Spinal cord (tissue), 10 donors: ENCODE data around the gene SMYD3. TPM values are rescaled to one million over a fixed set of nuclear protein-coding genes. Genes with fewer than 3 reads are reported as not detected.
A peak's percentile ranks its signal among the peaks of the same experiment; 100 is the strongest.

Experiments
- DNase-seq, 6 donors: peaks; one replicate each; pipeline versions ENCODE4 v3.0.0 to v3.0.0-alpha.2; 2013 to 2015; ENCODE audit warnings: low spot score in 6 of 6, low read depth in 4 of 6
- H3K27ac ChIP-seq: one replicate; pipeline ENCODE4 v1.5.1; 2013; ENCODE audit warnings: low read depth, low read length, control low read depth
- H3K27me3 ChIP-seq: one replicate; pipeline ENCODE4 v1.6.1; 2013; ENCODE audit warnings: low read length; ENCODE audit not compliant: control insufficient read depth, insufficient read depth
- H3K36me3 ChIP-seq: one replicate; pipeline ENCODE4 v1.6.1; 2013; ENCODE audit warnings: low read length; ENCODE audit not compliant: control insufficient read depth, insufficient read depth
- H3K4me1 ChIP-seq: one replicate; pipeline ENCODE4 v1.6.1; 2013; ENCODE audit warnings: low read length; ENCODE audit not compliant: control insufficient read depth, insufficient read depth
- H3K4me3 ChIP-seq: one replicate; pipeline ENCODE4 v1.5.1; 2013; ENCODE audit warnings: low read depth, low read length, control low read depth
- H3K9me3 ChIP-seq: one replicate; pipeline ENCODE4 v1.6.1; 2013; ENCODE audit warnings: low read length; ENCODE audit not compliant: control insufficient read depth, insufficient read depth
- WGBS: methylation state at CpG from one replicate; pipeline ENCODE4 v1.1.5; 2013; ENCODE audit warnings: missing lambda C conversion rate; ENCODE audit not compliant: insufficient coverage; 5-methylcytosine and 5-hydroxymethylcytosine counted together
- polyA plus RNA-seq, 2 donors: library from polyadenylated mRNA; unstranded; fragments of 120-200 nt; gene quantifications; one replicate each; pipeline ENCODE4 v1.2.1, GENCODE V29; 2013; ENCODE audit not compliant: insufficient read length in 2 of 2
- total RNA-seq, 2 donors: library from RNA; depleted of rRNA in 1 of 2; stranded (reverse); fragments of 120-200 nt in 1 of 2; fragments of >200 nt in 1 of 2; gene quantifications; one replicate each; pipeline versions ENCODE4 v1.2.3 to v1.2.4, GENCODE V29; 2013 to 2014
- donor health status: healthy.

Gene SMYD3
- total and polyA plus RNA-seq, 4 donors: 37.5 to 54.4 (median 49.4) TPM

DNA sequence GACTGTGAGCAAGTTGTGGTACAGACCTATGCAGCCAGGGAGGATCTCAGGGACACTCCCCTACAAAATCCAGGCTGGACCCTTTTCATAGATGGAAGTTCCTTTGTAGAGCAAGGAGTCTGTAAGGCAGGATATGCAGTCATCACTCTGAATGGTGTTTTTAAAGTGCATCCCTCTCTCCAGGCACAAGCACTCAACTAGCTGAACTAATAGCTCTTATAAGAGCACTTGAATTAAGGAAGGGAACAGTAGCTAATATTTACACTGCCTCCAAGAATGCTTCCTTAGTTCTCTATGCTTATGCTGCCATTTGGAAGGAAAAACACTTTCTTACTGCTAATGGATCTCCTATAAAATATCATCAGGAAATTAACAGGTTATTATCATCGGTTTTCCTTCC lies 27.0 kb upstream of the SMYD3 start:
- Histone ChIP-seq H3K27ac (no peak overlapping the region), H3K9me3 (peaks cover 4% of the 10 kb centered on the region), H3K27me3 (no peaks in the 10 kb centered on the region), H3K4me1 (no peaks in the 10 kb centered on the region), H3K36me3 (no peaks in the 10 kb centered on the region), H3K4me3 (no peak overlapping the region)
- DNase-seq: peak in 2 of 6 donors; percentile 2 to 26
- no CpG with 5 or more reads among the region's 1 CpG for WGBS

DNA sequence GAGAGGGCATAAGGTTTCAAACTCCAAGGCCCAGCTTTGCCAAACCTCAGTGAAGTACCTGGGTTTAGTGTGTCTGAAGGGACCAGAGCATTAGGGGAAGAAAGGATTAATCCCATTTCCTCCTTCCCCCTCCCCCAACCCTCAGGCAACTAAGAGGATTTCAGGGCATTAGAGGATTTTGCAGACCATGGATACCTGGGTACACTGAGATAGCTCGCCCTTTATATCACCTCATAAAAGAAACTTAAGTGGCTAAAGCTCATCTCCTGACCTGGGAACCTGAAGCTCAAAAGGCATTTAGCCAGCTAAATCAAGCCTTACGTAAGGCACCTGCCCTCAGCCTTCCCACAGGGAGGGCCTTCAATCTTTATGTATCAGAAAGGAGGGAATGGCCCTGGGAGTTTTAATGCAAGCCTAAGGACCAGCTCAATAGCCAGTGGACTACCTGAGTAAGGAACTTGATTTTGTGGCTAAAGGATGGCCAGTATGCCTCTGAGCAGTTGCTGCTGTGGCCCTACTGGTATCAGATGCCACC lies 26.4 kb upstream of the SMYD3 start:
- Histone ChIP-seq H3K27ac (no peak overlapping the region), H3K36me3 (no peaks in the 10 kb centered on the region), H3K4me1 (no peaks in the 10 kb centered on the region), H3K4me3 (no peak overlapping the region), H3K27me3 (no peaks in the 10 kb centered on the region), H3K9me3 (peaks cover 4% of the 10 kb centered on the region)
- DNase-seq: no peak
- WGBS: 90% methylated on average over 2 of the region's 2 CpGs

DNA sequence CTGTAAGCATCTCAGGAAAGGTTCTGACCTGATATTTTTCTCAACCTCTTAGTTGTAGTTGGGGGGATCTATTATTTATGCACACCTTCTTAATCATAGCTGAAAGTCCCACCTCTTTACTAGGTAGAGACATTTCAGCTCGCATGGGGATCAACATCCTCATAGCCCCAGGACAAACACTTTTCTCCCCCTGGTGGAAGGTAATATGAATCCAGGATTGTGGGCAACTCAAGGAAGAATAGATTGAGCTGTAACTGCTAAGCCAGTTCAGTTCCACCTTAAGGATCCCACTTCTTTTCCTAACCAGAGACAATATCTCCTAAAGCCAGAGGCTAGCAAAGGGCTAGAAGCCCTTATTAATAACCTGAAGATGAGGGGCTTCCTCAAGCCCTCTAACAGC lies 25.4 kb upstream of the SMYD3 start:
- peaks cover 4% of the 10 kb centered on the region for H3K9me3 ChIP-seq
- DNase-seq: no peak
- H3K27ac ChIP-seq: no peak overlapping the region
- no peaks in the 10 kb centered on the region for H3K27me3 ChIP-seq
- H3K4me1 ChIP-seq: no peaks in the 10 kb centered on the region
- WGBS: no CpG with 5 or more reads among the region's 1 CpG
- no peak overlapping the region for H3K4me3 ChIP-seq
- H3K36me3 ChIP-seq: no peaks in the 10 kb centered on the region

DNA sequence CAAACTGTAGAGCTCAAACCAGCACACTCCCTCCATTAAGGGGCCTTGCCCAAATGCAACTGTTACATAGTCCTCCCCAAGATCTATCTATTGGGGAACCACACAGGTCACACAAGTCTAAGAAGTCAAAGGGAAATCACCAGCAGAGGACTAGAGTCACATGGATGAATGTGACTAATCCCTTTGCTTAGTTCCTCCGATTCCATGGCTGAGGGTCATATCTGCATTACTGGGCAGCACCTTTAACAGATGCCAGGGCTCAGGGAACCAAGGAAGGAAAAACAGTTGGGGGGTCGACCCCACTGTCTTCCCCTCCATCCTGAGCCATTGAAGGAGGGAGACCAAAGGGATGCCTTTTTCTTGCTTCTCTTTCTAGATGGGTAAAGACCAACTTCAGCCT lies 23.4 kb upstream of the SMYD3 start:
- no CpG with 5 or more reads among the region's 2 CpGs for WGBS
- DNase-seq: no peak
- no peak overlapping the region for H3K4me3 ChIP-seq
- H3K9me3 ChIP-seq: peaks cover 4% of the 10 kb centered on the region
- H3K36me3 ChIP-seq: no peaks in the 10 kb centered on the region
- H3K27me3 ChIP-seq: no peaks in the 10 kb centered on the region
- H3K4me1 ChIP-seq: no peaks in the 10 kb centered on the region
- no peak overlapping the region for H3K27ac ChIP-seq

DNA sequence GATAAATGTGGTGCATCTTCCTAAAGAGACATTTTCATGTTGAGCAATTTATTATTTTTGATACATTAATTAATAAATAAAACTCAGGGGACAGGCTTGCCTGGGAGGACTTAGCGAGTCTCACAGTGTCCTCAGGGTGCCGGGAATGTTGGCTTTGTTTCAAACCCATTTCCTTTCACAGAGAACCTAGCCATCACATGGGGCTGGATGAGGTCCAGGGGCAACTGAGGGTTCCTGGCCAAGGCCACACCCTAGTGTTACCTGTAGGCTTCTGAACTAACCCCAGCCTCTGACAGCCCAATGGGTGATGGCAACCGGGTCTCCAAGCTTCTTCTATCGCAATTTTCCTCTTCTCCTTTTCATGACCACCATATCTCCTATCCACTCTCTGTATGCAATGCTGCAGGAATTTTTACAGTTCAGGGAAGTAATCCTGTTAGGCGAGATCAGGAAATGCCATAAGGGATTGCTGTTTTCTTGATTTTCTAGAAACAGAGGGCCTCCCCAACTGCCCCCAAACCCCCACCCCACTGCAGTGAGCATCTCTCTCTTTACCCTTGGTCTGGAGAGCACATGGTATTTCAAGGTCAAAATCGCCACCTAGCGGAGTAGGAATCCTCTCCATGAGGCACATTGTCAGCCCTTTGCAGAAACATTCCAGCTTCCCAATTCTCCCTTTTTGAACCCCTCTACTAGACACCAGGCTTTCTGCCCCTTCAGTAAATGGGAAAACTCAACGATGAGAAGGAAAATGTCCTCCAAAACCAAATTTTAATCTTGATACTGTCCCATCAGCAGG lies 22.1 kb upstream of the SMYD3 start:
- no peak for DNase-seq
- Histone ChIP-seq H3K36me3 (no peaks in the 10 kb centered on the region), H3K27me3 (no peaks in the 10 kb centered on the region), H3K4me3 (no peak overlapping the region), H3K27ac (no peak overlapping the region), H3K4me1 (no peaks in the 10 kb centered on the region), H3K9me3 (peaks cover 4% of the 10 kb centered on the region)
- WGBS: 68% methylated on average over 5 of the region's 8 CpGs

DNA sequence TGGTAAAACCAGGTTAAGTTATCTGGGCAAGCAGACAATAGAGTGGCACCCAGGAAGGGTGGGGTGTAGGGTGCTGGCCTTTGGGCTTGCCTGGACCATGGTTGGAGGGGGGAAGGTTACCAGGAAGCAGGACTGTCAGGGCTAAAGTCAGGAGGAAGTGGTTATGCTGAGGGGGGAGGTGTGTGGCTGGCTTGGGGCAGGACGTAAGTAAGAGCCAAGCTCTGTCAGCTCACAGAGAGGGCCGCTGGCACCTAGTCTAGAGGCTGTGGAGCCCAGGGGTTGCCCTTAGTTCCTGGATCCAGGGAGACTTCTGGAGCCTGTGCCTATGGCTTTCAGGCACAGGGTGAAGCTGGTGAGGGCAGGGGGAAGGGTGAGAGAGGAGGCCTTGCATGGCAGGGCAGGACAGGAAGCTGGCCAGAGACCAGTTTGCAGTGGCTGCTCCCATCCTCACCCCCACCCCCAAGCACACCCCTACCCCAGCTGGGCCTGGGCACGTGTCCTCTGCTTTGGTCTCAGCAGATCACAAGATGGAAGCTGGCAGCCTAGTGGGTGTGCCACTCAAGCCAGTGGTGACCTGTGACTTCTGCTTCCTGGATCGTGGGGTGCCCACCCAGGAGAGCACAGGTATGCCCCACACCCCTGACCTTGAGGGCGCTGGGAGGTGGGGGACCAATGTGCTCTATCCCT lies 20.5 kb upstream of the SMYD3 start:
- no peak overlapping the region for H3K4me3 ChIP-seq
- no peaks in the 10 kb centered on the region for H3K36me3 ChIP-seq
- 54% methylated on average over 5 of the region's 5 CpGs for WGBS
- no peaks in the 10 kb centered on the region for H3K4me1 ChIP-seq
- H3K27me3 ChIP-seq: no peaks in the 10 kb centered on the region
- no peak for DNase-seq
- H3K9me3 ChIP-seq: peaks cover 4% of the 10 kb centered on the region
- no peak overlapping the region for H3K27ac ChIP-seq

DNA sequence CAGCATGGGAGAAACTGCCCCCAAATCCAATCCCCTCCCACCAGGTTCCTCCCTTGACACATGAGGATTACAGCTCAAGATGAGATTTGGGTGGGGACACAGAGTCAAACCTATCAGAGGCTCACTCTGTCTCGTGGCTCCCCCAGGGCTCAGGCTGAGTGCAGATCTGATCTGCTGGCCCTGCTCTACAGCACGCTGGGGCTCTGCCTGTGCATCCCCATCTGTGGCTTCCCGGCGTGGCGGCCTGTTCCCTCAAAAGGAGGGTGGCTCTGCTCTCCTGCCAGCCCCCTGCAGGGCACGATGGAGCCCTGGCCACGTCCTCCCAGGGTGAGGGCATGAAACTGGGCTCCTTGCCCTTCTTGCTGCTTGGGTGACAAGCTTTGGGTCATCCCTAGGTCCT lies 19.8 kb upstream of the SMYD3 start:
- Histone ChIP-seq H3K4me3 (no peak overlapping the region), H3K9me3 (peaks cover 4% of the 10 kb centered on the region), H3K27ac (no peak overlapping the region), H3K4me1 (no peaks in the 10 kb centered on the region), H3K27me3 (no peaks in the 10 kb centered on the region), H3K36me3 (no peaks in the 10 kb centered on the region)
- WGBS: 82% methylated on average over 7 of the region's 7 CpGs
- no peak for DNase-seq

DNA sequence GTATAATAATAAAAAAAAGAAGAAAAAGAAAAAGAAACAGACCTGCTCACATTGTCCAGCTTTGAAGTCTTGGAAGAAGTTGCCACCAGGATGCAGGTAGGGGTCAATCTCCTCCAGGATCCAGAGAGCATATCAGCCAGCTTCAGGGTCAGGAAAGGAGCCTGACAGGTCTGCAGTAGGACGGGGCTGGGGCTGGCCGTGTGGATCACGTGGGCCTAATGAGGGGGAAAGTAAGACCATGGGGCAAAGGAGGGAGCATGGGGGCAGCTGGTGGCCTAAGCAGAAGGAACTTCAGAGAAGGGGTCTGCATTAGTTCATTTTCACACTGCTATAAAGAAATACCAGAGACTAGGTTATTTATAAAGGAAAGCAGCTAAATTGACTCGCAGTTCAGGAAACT lies 19.3 kb upstream of the SMYD3 start:
- Histone ChIP-seq H3K9me3 (peaks cover 4% of the 10 kb centered on the region), H3K36me3 (no peaks in the 10 kb centered on the region), H3K4me3 (no peak overlapping the region), H3K4me1 (no peaks in the 10 kb centered on the region), H3K27ac (no peak overlapping the region), H3K27me3 (no peaks in the 10 kb centered on the region)
- WGBS: 80% methylated on average over 3 of the region's 4 CpGs
- DNase-seq: no peak

DNA sequence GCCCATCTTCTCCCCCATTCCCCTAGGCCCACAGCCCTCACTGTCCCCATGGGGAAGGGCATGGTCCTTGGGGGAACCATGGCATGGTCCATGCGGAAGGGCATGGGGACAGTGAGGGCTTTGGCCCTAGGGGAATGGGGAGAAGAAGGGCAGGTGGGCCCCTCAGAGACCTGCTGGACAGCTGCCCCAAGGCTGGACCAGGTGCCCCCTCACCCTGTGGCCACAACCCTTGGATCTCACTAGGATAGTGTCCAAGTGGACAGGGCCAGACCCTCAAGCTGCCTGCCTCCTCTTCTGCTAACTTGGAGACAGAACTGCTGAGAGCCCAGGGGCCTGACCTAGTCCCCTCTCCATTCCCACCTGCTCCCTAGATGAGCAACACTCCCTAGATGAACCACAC lies 12.4 kb upstream of the SMYD3 start:
- Histone ChIP-seq H3K4me3 (no peak overlapping the region), H3K27me3 (no peaks in the 10 kb centered on the region), H3K36me3 (no peaks in the 10 kb centered on the region), H3K27ac (no peak overlapping the region), H3K9me3 (peaks cover 2% of the 10 kb centered on the region), H3K4me1 (no peaks in the 10 kb centered on the region)
- 100% methylated on average over 1 of the region's 1 CpG for WGBS
- no peak for DNase-seq
